Retinal pigment epithelial cell (primary cell): Measurements from ENCODE around the gene CPZ.
"Not testable (repeated sequence)": the region's sequence is repeated elsewhere in the genome, so short reads cannot be mapped to it uniquely, and the experiment has no call there.

ENCODE experiments used
- DNase-seq: peaks from one replicate; pipeline ENCODE4 v3.0.0-alpha.2; 2010; ENCODE audit warnings: low read depth
- H3K4me3 ChIP-seq: 2 replicates; pipeline ENCODE4 v1.5.1; 2011; ENCODE audit warnings: mild to moderate bottlenecking, low read length, control low read depth, moderate library complexity
- CTCF ChIP-seq: conservative IDR thresholded peaks from 2 replicates; pipeline ENCODE4 v1.5.1; 2011; ENCODE audit warnings: low read depth, low read length, control low read depth, inconsistent platforms

CPZ gene

DNA sequence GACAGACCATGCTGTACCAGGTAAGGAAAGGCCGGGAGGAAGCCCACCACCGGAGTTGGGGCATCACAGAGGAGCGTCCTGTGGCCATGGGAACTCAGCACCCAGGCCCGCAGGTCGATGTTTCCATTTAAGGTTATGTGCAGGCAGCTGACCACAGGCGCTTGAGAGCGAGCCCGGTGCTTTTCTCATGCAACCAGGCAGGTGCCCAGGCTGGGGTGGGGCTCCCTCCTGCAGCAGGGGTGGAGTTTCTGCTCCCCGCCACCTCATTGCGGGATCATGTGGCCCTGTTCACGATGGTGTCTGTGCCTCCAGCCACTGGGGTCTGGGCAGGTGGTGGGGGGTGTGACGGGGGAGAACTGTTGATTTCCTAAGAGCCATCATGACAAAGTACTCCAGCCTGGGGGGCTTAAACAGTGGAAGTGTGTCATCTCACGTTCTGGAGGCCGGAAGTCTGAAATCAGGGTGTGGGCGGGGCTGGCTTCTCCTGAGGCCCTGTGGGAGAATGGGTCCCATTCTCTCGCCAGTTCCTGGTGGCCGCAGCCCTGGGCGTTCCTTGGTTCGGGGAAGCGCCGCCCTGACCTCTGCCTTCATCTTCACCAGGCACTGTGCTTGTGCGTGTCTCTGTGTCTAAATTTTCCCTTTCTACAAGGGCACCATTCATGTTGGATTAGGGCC lies 60.9 kb downstream of the CPZ start:
- no peak overlapping the region for H3K4me3 ChIP-seq
- TF ChIP-seq CTCF: no peak
- DNase-seq: no peak

DNA sequence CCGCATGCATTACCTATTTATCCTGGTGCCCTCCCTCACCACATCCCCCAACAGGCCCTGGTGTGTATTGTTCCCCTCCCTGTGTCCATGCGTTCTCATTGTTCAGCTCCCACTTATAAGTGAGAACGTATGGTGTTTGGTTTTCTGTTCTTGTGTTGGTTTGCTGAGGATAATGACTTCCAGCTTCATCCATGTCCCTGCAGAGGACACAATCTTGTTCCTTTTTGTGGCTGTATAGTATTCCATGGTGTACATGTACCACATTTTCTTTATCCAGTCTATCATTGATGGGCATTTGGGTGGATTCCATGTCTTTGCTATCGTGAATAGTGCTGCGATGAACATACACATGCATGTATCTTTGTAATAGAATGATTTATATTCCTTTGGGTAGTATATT lies 61.6 kb downstream of the CPZ start:
- not testable (repeated sequence) for H3K4me3 ChIP-seq, DNase-seq

GRCh38 chr4:8655411-8656184 lies 63.0 kb downstream of the CPZ start:
- no peak for TF ChIP-seq CTCF
- no peak overlapping the region for H3K4me3 ChIP-seq

DNA sequence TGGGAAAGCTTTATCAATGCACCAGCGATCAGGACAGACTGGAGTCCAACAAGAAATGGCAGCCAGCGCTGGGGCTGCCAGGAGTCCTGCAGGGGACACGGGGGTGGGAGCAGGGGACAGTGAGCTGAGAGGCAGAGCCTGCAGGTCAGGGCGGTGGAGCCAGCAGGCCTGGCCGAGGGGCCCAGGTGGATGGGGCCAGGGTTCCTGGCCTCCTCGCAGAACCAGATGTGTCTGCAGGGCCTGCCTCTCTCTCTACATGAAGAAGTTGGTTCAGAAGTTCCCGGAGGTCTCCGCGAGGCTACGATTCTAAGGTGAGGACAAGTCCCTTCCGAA lies 63.6 kb downstream of the CPZ start:
- H3K4me3 ChIP-seq: no peak overlapping the region
- no peak for TF ChIP-seq CTCF
- DNase-seq: no peak

More at GRCh38 chr4:8655411-8656184, 63.0 kb downstream of the CPZ start:
- no peak for DNase-seq

DNA sequence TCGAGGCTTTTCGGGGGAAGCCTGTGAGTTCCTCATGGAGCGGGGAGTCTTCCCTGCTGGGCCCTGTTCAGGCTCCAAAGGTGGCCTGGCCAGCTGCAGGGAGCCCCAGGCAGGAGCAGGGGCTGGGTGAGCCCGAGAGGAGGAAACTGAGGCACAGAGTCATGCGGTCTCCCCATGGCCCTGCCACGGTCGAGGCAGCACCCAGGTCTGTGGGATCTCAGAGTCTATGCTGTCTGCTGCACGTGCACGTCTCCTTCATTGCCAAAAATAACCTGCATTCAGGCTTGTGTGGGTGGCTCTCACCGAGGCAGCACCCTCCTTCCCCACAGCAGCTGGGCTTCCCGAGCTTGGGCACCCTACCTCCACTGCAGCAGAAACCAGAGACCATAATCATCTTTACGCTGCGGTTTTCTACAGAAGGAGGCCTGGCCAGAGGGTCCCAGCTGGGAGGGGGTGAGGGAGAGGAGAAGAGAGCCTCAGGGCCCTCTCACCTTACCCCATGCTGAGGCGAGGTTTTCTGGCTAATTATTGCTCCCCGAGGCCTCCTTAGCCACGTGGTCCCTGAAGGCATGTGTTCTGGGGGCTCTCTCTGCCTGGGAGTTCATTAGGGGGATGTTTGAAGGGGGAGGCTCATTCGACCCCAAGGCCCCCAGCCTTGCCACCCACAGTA lies 64.3 kb downstream of the CPZ start:
- DNase-seq: no peak
- TF ChIP-seq CTCF: no peak
- H3K4me3 ChIP-seq: no peak overlapping the region

DNA sequence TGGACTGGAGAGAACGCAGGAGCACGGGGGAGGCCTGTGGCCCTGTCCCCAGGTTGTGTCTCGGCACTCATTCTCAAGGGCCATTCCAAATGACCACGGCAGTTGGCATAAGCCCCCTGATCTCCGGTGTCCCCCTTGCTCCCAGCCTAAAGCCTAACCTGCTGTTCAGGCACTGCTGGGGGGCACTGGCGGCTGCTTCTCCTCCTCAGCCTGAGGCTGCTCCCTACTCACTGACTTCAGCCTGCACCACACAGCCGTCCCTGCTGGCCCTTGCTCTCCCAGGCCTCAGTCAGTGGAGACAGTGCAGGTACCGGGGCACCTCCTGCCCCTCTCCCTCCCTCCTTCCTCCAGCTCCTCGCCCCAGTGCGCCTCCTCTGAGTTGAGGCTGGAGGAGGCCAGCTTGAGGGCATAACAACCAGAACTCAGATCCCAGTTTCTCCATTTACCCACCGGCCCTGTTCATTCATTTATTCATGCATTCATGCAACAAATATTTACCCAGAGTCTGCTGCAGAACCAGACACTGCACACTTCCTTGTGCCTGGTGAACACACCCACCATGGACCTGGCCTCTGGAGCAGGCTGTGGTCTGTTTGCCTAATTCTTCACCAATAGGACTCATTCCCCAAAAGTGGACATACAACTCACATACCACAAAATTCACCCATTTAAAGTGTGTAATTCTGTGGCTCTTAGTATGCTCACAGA lies 65.0 kb downstream of the CPZ start:
- TF ChIP-seq CTCF: no peak
- no peak overlapping the region for H3K4me3 ChIP-seq
- DNase-seq: no peak

GRCh38 chr4:8662776-8663175 lies 70.2 kb downstream of the CPZ start:
- no peak for DNase-seq
- no peak overlapping the region for H3K4me3 ChIP-seq
- no peak for TF ChIP-seq CTCF
